GM21717 (cell line): ENCODE results near the gene KATNAL1.
A peak's percentile ranks its signal among the peaks of the same experiment; 100 is the strongest.

Experiments used
- ATAC-seq: cut with Tn5 transposase; IDR thresholded peaks from one replicate; pipeline ENCODE4 v1.9.1; 2021; ENCODE audit warnings: mild to moderate bottlenecking, moderate library complexity; ENCODE audit not compliant: unreplicated experiment

Gene KATNAL1

DNA sequence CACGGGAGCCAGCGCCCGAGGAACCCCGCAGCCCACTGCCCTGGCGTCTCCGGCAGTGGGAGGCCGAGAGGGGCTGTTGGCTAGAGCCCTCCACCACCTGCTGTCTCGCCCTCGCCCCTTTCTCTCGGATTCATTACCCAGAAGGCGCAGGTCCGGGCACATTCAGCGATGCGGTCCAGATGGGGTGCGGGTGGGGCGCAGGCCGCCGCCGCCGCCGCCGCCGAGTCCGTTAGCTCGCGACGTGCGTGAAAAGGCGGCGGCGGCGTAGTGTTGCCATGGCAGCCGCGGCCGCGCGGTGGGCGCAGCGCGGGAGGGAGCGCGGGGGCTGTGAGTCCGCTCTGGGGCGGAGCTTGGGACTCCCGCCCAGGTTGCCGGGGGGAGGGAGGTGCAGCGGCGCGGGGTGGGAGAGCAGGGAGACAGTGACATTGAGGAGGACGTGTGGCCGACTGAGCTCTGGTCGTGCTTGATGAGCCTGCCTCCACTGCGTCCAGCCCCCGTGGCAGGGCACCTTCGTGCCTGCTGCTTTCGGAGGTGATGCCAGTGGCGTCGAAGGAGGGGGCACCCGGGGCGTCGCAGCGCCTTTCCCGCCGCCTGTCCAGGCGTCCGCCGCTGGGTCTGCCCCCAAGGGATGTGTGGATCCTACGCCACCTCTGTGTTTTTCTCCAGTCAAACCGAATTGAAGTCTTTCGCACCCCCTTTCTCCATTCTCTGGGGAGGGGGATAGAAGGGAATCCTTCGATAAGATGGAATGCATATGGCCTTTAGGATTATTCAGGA lies at the start of gene KATNAL1:
Gene KATNAL1 (minus strand): TSS at position 358 of the 777 bp plus-strand sequence. CDS start 23,774 bp downstream, outside the sequence.
- peak; percentile 65 for ATAC-seq

DNA sequence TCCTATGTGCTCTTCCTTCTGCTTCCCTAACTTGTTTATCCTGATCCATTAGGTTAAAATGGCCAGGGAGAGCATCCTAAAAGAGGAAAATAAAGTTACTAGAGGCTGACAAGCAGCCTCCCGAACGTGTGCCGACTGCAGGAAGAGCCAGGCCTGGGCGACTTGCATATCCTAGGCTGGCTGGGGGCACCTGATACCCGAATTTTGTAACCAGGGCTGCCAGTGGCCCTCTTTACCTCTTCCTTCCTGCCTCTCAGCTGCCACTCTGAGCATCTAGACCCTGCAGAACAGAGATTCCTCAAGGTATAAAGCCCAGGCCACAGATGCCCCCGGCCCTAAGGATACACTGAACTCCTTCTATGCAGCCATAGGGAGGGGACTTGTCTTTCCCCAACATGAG lies 48.5 kb upstream of the KATNAL1 start:
- no peak for ATAC-seq

- no peak for ATAC-seq
Observed at GRCh38 chr13:30355384-30355699, 48.0 kb upstream of the KATNAL1 start.

- ATAC-seq, result no peak
Observed at GRCh38 chr13:30354493-30355383, 47.4 kb upstream of the KATNAL1 start.

GRCh38 chr13:30353471-30354215 lies 46.3 kb upstream of the KATNAL1 start:
- ATAC-seq, result no peak

- ATAC-seq, result no peak
Observed at GRCh38 chr13:30353060-30353459, 45.7 kb upstream of the KATNAL1 start.

DNA sequence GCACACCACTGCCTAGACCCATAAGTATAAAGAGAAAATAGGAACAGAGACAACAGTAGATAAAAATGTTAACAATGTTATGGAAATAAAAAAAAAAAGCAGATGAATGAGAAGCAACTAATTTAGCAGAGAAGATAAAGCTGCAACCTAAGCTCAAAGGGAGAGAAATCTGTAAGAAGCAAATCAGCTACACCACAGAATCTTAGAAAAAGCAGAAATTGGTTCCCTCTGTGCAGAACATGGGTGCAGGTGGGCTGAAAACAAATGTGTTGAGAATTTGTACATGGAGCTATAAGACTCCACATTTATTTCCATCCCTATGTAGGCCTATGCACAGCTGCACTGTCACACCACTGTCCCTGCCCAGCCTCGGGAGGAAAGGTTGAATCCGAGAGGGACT lies 44.8 kb upstream of the KATNAL1 start:
- no peak for ATAC-seq

- ATAC-seq, result peak; percentile 38
Observed at GRCh38 chr13:30346789-30347167, 39.4 kb upstream of the KATNAL1 start.

DNA sequence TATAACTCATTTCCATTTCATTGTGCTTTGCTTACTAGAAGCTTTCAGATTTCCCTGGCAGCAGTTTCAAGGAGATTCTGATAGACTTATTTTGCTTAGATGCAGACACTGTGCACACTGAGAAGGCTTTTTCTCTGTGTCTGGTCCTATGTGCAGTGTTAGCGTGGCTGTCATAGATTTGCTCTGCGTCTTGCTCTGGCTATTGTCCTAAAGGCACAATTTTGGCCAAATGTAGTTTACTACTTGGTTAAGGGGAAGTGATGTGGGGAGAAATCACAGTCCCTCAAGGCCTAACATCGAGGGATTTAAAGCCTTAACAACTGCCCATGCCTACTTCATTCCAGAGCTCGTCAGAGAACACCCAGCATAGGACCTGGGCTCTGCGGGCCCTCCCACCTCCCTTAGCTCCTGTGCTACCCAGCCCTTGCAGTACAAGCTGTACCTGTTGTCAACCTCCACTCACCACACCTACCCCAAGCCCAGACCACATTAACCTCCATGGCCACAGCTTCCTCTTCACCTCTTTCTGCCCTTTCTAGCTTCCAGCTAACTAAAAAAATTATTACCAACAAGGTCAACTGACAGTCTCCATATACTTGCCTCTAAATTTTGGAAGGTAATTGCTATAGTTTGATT lies 38.9 kb upstream of the KATNAL1 start:
- ATAC-seq, result peak; percentile 77

GRCh38 chr13:30345426-30346100 lies 38.2 kb upstream of the KATNAL1 start:
- no peak for ATAC-seq

DNA sequence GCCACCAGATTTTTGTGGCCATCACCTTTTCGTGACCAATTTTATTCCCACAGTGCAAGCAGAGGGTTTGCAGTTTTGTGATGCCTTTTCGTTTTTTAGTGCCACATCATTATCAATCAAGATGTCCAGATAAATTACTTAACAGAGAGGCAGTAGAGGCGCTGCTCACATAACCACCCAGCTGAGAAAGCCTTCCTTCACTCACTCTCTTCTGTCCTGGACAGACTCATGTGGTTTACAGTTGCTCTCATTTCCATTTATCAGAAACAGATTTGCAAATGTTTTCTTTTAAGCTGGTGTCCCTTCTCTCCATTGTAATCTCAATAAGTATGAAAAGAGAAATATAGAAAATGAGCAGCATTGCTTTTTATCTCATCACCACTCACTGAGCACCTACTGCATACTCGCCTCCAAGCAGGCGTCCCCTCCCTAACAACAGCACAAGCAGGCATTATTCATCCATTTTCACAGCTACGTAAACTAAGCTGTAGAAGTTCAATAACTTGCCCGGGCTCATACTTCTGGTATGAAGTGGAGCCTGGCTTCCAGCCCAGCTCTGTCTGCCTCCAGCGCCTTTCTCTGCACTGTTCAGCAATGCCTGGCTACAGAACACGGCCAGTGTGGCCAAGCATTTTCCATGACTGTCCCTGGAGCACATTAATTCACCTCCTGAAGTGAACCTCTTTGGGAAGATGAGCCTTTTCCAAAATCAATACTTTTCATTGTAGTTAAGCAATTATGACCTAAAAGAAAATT lies 34.6 kb upstream of the KATNAL1 start:
- no peak for ATAC-seq

DNA sequence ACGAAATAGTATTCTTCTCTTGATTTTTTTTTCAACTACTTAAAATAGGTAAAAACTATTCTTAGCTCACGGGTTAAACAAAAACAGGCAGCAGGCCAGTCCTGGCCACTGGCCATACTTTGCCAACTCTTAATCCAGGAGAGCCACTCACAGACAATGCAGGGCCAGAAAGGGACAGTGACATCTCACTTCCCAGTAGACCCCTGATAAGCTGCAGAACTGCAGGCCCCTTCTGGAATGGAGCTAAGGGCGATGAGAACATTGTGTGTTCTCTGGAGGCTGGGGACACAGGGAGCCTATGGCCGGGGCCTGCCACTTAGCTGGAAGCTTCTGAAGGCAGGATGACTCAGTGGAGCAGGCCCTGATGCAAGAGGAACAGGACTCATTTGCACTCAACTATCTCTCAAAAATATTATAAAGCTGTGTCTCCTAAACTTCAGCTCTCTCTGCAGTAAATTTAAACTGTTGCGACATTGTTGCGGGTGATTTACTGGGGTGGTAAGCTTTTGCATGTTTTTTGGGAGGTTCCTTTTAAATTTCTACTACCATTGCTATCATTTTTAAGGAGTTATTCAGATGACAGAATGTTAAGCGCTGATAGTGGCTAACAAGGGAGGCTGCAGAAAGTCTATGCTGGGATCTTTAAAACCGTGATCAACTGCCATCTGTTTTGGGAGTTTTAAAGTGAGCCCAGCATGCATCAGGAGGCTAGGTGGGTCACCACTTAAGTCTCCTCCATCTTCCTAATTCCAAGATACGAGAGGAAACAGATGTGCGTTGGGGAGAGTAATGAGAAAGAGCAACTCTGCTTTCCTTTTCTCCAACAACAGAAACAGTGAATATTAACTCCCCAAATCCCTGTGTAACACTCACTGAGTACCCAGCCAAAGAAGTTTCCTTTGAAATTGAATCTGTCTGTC lies 33.2 kb upstream of the KATNAL1 start:
- no peak for ATAC-seq

- ATAC-seq, result no peak
Observed at GRCh38 chr13:30339738-30340330, 32.5 kb upstream of the KATNAL1 start.

DNA sequence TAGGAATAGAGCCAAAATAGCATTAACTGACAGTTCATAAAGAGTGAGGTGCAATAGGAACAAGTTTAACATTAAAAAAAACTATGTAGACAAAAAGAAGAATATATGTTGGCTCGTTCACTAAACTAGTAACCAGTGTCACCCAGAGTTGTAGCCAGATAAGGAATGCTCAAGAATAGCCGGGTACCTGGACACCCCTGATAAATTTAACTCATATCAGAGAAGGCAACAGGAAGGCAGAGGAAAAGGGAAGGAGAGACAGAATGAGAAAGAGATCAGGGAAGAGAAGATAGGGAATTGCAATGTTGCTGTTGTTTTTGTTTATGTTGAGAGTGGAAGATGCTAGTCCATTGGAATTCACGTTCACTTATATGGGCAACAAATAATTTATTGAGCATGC lies 31.6 kb upstream of the KATNAL1 start:
- no peak for ATAC-seq

DNA sequence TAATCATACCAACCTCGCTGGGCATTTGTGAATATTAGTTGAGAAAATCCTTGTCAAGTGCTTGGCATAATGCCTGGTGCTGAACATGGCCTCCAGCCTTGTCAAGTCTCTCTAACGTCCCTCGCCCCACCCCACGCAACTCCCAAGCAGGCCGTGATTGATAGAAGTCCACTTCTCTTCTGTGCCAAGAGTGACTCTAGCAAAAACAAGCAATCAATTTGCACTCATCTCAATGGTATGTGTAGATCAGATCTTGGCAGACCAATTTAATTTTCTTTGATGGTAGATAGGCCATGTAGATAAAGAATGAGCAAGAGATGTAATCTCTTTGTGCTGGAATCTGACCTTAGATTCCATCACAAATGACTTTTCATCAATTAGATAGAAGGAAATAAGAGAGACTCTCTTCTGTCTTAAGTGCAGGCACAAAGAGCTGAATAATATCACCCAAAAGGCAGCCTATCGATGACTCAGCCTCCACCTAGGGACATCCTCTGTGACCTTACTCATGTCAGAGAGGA lies 31.0 kb upstream of the KATNAL1 start:
- no peak for ATAC-seq

DNA sequence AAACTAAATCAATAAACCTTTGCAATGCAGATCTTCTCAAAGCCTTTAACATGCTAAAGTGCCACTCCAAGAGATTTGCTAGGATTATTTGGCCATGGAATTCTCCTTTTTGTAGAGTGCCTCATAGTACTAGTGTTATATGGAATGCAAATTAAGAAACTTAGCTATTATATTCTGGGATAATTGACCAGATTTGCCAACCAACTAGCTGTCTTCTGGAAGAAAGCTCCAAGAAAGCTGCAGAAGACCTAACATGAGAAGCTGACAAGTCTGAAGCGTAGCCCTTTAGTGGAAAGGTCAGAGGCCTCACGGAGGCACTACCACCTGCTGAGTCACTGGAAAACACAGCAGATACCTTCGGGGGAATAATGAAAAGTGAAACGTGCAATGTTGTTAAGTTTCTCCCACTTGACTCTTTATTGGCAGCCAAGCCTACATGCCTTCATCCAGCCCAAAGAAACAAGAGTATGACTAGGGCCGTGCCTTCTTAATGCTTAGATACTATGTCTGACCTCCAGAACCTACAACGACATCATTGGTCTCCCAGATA lies 29.8 kb upstream of the KATNAL1 start:
- no peak for ATAC-seq

- no peak for ATAC-seq
Observed at GRCh38 chr13:30334663-30335386, 27.5 kb upstream of the KATNAL1 start.
